Upper lobe of right lung (tissue), 1 donor: Measurements from ENCODE around the gene CDK15. TPM values are rescaled to one million over a fixed set of nuclear protein-coding genes. Genes with fewer than 3 reads are reported as not detected.

Source experiments
- ATAC-seq: fragments of 200-7000 bp; cut with Tn5 transposase; one replicate; pipeline ENCODE4 v1.9.1; 2020; ENCODE audit warnings: mild to moderate bottlenecking, moderate library complexity
- DNase-seq: peaks from one replicate; pipeline ENCODE4 v3.0.0-alpha.2; 2020
- H3K27ac ChIP-seq: fragments of 200-600 bp; one replicate; pipeline ENCODE4 v1.8.0; 2022
- H3K27me3 ChIP-seq: fragments of 200-600 bp; one replicate; pipeline ENCODE4 v1.8.0; 2022; ENCODE audit warnings: mild to moderate bottlenecking
- H3K36me3 ChIP-seq: fragments of 200-600 bp; one replicate; pipeline ENCODE4 v1.8.0; 2022
- H3K4me1 ChIP-seq: fragments of 200-600 bp; one replicate; pipeline ENCODE4 v1.8.0; 2022
- H3K4me3 ChIP-seq: fragments of 200-600 bp; one replicate; pipeline ENCODE4 v1.8.0; 2022; ENCODE audit warnings: mild to moderate bottlenecking
- H3K9me3 ChIP-seq: fragments of 200-600 bp; one replicate; pipeline ENCODE4 v1.8.0; 2022
- CTCF ChIP-seq: fragments of 200-600 bp; IDR thresholded peaks from one replicate; pipeline ENCODE4 v1.8.0; 2022; ENCODE audit warnings: antibody characterized with exemption
- intact Hi-C: fragments of 100-400 bp; cut with DNase I; formaldehyde crosslinking; loops from one replicate; pipeline ENCODE4 v1.11.0; 2022
- total RNA-seq: library from RNA; stranded (reverse); fragmentation: NEBNext Ultra II Directional; extraction: Animal tissue kit (Norgen Biotek cat#: 25700); gene quantifications from one replicate; pipeline ENCODE4 v1.2.1, GENCODE V29; 2021
- donor health status: DM: no; HTN: yes; CAD: no; lungs with severe emphysema.

The CDK15 gene
- total RNA-seq, 1 donor from 2014 or later = 6.0 TPM

- Histone ChIP-seq H3K9me3 (no peaks in the 10 kb centered on the region), H3K4me3 (no peak overlapping the region), H3K36me3 (peaks cover 34% of the 10 kb centered on the region), H3K27ac (no peak overlapping the region), H3K27me3 (no peaks in the 10 kb centered on the region), H3K4me1 (no peaks in the 10 kb centered on the region)
- DNase-seq (no peak), ATAC-seq (no peak)
- TF ChIP-seq CTCF = no peak
- intact Hi-C loops = no loop called here
These were observed 40.5 kb upstream of the CDK15 start for GRCh38 chr2:201765799-201766198.

GRCh38 chr2:201768918-201769317 lies 37.4 kb upstream of the CDK15 start:
- no peaks in the 10 kb centered on the region for H3K27me3 ChIP-seq
- no peak for TF ChIP-seq CTCF
- ATAC-seq (no peak), DNase-seq (no peak)
- H3K36me3 ChIP-seq = peaks cover 17% of the 10 kb centered on the region
- H3K4me1 ChIP-seq = no peaks in the 10 kb centered on the region
- H3K4me3 ChIP-seq = no peak overlapping the region
- no peaks in the 10 kb centered on the region for H3K9me3 ChIP-seq
- H3K27ac ChIP-seq = no peak overlapping the region
- intact Hi-C loops = no loop called here

GRCh38 chr2:201769666-201770373 lies 36.5 kb upstream of the CDK15 start:
- DNase-seq = no peak
- H3K27me3 ChIP-seq = no peaks in the 10 kb centered on the region
- H3K4me1 ChIP-seq = no peaks in the 10 kb centered on the region
- intact Hi-C loops = no loop called here
- peaks cover 15% of the 10 kb centered on the region for H3K36me3 ChIP-seq
- no peak overlapping the region for H3K4me3 ChIP-seq
- no peak for TF ChIP-seq CTCF
- ATAC-seq = no peak
- H3K9me3 ChIP-seq = no peaks in the 10 kb centered on the region
- H3K27ac ChIP-seq = no peak overlapping the region

GRCh38 chr2:201773990-201774389 lies 32.3 kb upstream of the CDK15 start:
- no peaks in the 10 kb centered on the region for H3K27me3 ChIP-seq
- no peaks in the 10 kb centered on the region for H3K36me3 ChIP-seq
- no peak for ATAC-seq
- H3K9me3 ChIP-seq = no peaks in the 10 kb centered on the region
- no peak for TF ChIP-seq CTCF
- no peak for DNase-seq
- no peak overlapping the region for H3K4me3 ChIP-seq
- H3K4me1 ChIP-seq = no peaks in the 10 kb centered on the region
- intact Hi-C loops = no loop called here
- H3K27ac ChIP-seq = no peak overlapping the region

- no peak for TF ChIP-seq CTCF
- intact Hi-C loops = no loop called here
- H3K4me3 ChIP-seq = no peak overlapping the region
These were observed 31.8 kb upstream of the CDK15 start for GRCh38 chr2:201774546-201774945.

GRCh38 chr2:201775326-201775725 lies 31.0 kb upstream of the CDK15 start:
- no peak overlapping the region for H3K4me3 ChIP-seq
- no peaks in the 10 kb centered on the region for H3K27me3 ChIP-seq
- DNase-seq (no peak), ATAC-seq (no peak)
- no peaks in the 10 kb centered on the region for H3K36me3 ChIP-seq
- peaks cover 8% of the 10 kb centered on the region for H3K4me1 ChIP-seq
- no peaks in the 10 kb centered on the region for H3K9me3 ChIP-seq
- intact Hi-C loops = no loop called here
- no peak for TF ChIP-seq CTCF
- no peak overlapping the region for H3K27ac ChIP-seq

More at GRCh38 chr2:201774546-201774945, 31.8 kb upstream of the CDK15 start:
- no peak for DNase-seq
- ATAC-seq = no peak
- Histone ChIP-seq H3K9me3 (no peaks in the 10 kb centered on the region), H3K4me1 (peaks cover 1% of the 10 kb centered on the region), H3K36me3 (no peaks in the 10 kb centered on the region), H3K27me3 (no peaks in the 10 kb centered on the region), H3K27ac (no peak overlapping the region)
